ENCODE data around the gene WHAMM.

The WHAMM gene

DNA sequence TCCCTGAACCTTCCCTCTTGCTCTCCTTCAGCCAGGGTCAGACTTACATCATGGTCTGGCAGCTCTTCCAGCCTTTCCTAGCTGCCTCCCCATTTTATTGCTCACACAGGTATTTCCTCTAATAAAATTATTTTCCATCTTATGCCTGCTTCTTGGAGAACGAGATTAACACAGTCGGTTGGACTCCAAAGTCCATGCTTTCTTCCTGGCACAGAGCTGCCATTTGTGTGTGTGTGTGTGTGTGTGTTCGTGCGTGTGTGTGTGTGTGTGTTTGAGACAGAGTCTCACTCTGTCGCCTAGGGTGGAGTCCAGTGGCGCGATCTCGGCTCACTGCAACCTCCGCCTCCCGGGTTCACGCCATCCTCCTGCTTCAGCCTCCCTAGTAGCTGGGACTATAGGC is 19.1 kb upstream of the WHAMM start:
- no peak for FAIRE-seq
- TF ChIP-seq CTCF (IDR thresholded peaks at IDR 0.05; ENCODE audit: insufficient read depth, missing control alignments), result no peak
- DNase-seq (ENCODE audit: insufficient read length, low spot score), result no peak

DNA sequence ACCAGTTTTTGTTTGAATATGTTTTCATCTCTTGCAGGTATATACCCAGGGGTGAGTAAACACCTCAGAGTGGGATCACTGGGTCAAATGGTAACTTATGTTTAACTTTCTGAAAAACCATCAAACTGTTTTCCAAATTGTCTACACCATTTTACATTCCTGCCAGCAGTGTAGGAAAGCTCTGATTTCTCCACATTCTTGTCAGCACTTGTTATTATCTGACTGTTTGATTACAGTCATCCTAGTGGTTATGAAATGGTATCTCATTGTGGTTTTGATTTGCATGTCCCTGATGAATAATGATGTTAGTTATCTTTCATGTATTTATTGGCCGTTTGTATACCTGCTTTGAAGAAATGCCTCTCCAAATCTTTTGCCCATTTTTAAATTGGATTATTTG is 17.4 kb upstream of the WHAMM start:
- no peak for TF ChIP-seq CTCF (IDR thresholded peaks at IDR 0.05; ENCODE audit: insufficient read depth, missing control alignments)
- no peak for DNase-seq (ENCODE audit: insufficient read length, low spot score)
- no peak for FAIRE-seq

DNA sequence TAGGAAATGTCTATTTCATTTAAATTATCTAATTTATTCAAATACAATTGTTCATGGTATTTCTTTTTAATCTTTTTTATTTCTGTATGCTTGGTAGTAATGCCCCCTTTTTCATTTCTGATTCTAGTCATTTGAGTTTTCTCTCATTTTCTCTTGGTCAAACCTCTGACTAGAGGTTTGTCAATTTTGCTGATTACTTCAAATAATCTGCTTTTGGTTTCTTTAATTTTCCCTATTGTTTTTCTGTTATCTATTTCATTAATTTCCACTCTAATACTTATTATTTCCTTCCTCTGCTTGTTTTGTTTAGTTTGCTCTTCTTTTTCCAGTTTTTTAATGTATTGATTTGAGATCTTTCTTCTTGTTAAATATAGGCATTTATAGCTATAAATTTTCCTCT is 15.7 kb upstream of the WHAMM start:
- DNase-seq (ENCODE audit: insufficient read length, low spot score) (no peak), FAIRE-seq (no peak)
- TF ChIP-seq CTCF (IDR thresholded peaks at IDR 0.05; ENCODE audit: insufficient read depth, missing control alignments), result no peak

GRCh38 chr15:82798104-82798503 is 11.3 kb upstream of the WHAMM start:
- TF ChIP-seq CTCF (IDR thresholded peaks at IDR 0.05; ENCODE audit: insufficient read depth, missing control alignments), result no peak
- FAIRE-seq (no peak), DNase-seq (ENCODE audit: insufficient read length, low spot score) (no peak)

GRCh38 chr15:82798531-82799166 is 10.8 kb upstream of the WHAMM start:
- TF ChIP-seq CTCF (IDR thresholded peaks at IDR 0.05; ENCODE audit: insufficient read depth, missing control alignments), result no peak
- DNase-seq (ENCODE audit: insufficient read length, low spot score) (no peak), FAIRE-seq (no peak)

DNA sequence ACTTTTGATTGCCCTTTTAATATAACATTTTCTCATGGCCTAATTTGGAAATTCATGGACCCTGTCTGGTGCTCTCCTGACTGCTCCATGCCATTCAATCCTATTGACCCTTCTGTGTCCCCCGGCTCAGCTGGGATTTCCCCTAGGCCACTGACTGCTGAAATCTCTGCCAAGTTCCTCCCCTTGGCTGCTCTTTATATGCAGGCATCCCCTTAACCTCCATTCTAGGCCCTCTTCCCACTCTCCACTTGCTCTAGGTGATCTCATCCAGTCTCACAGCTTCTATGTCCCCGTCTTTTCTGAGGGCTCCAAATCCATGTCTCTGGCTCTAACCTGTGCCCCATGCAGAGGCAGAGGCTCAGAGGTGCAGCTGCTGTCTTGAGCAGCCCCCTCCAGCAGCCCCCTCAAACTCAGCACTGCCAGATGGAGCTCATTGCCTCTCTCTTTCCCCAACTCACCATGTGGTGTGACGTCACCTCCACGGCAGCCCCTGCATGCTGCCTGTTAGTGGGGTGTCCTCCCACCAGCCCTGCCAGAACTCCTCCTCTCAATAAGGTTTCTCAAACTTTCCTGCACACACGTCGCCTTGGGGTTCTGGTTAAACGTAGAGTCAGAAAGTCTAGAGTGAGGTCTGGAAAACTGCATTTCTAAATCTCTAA is 10.1 kb upstream of the WHAMM start:
- no peak for FAIRE-seq
- TF ChIP-seq CTCF (IDR thresholded peaks at IDR 0.05; ENCODE audit: insufficient read depth, missing control alignments), result no peak
- DNase-seq (ENCODE audit: insufficient read length, low spot score), result no peak

DNA sequence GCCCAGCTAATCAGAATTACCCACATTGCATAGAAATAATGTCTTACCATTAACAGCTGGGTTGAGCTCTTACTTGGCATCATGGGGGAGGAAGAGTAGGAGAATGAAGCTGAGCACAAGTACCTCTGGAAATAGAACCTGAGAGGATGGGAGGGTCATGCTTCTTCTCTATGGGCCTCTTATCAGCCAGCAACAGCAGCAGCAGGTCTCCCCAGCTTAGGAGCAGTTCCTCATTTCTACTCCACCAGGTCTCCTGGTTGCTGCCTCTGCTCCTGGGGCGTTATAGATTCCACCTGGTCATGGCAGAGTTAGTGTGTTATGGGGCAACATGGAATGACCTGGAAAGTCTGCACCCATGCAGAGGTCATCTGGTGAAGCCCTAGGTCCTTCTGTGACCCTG is 6.9 kb upstream of the WHAMM start:
- no peak for TF ChIP-seq CTCF (IDR thresholded peaks at IDR 0.05; ENCODE audit: insufficient read depth, missing control alignments)

More for the DNA sequence above, 6.9 kb upstream of the WHAMM start:
- DNase-seq (ENCODE audit: insufficient read length, low spot score) (no peak), FAIRE-seq (no peak)
